Stimulated activated CD8-positive, alpha-beta memory T cell treated with anti-CD3 and anti-CD28 coated beads, Interleukin-2, amount 100 ng/mL, for 48 hours (primary cell): ENCODE measurements around the gene NIPSNAP2.
"Not testable (repeated sequence)": the region's sequence is repeated elsewhere in the genome, so short reads cannot be mapped to it uniquely, and the experiment has no call there.

Experiments
- DNase-seq, 2 donors: peaks; one replicate each; pipeline ENCODE4 v3.0.0-alpha.2; 2020; ENCODE audit warnings: low read depth in 2 of 2

NIPSNAP2 gene

DNA sequence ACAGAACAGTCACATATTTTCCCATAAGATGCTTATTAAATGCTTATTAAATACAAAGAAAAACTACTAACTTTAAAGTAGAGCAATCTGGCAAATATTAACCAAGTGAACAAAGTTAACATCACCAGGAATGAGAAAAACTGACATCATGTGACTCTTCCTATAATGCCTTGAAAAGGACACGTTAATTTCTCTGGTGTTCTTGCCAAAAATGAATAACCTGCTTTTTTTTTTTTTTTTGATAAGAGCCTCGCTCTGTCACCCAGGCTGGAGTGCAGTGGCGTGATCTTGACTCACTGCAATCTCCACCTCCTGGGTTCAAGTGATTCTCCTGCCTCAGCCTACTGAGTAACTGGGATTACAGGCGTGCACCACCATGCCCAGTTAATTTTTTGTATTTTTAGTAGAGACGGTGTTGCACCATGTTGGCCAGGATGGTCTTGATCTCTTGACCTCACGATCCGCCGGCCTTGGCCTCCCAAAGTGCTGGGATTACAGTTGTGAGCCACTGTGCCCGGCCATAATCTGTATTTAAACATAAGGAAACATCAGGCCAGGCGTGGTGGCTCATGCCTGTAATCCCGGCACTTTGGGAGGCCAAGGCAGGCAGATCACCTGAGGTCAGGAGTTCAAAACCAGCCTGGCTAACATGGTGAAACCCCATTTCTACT, 83.2 kb downstream of the NIPSNAP2 start:
- not testable (repeated sequence) for DNase-seq

DNA sequence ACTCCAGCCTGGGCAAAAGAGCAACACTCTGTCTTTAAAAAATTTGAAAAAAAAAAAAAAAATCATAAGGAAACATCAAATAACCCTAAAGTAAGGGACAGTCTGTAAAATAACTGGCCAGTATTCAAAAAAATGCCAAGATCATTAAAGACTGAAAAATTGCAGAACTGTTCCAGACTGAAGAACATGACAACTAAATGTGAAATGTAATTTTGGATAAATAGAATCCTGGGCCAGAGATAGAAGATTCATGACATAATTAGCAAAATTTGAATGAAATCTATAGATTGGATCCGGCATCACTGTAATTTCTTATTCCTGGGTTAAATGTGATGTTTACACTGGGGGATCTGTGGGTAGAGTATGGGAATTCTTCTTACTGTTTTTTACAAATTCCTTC, 83.9 kb downstream of the NIPSNAP2 start:
- no peak for DNase-seq

DNA sequence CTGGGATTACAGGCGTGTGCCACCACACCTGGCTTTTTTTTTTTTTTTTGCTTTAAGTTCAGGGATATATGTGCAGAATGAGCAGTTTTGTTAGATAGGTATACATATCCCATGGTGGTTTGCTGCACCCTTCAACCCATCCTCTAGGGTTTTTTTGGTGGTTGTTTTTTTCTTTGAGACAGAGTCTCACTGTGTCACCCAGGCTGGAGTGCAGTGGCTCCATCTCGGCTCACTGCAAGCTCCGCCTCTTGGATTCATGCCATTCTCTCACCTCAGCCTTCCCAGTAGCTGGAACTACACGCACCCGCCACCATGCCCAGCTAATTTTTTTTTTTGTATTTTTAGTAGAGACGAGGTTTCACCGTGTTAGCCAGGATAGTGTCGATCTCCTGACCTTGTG, 84.4 kb downstream of the NIPSNAP2 start:
- DNase-seq, result not testable (repeated sequence)
